IPS DF 6.9 (cell line): ENCODE measurements around the gene ANK3.
A peak's percentile ranks its signal among the peaks of the same experiment; 100 is the strongest.

Experiments
- DNase-seq: peaks from one replicate; pipeline ENCODE4 v3.0.0-alpha.2; 2013; ENCODE audit warnings: low read depth, low spot score
- H3K27ac ChIP-seq: one replicate; pipeline ENCODE4 v1.5.1; 2013; ENCODE audit warnings: low read length, control low read depth
- H3K27me3 ChIP-seq: 2 replicates; pipeline ENCODE4 v1.6.1; 2013; ENCODE audit warnings: mild to moderate bottlenecking, low read length; ENCODE audit not compliant: control insufficient read depth, insufficient read depth
- H3K36me3 ChIP-seq: 2 replicates; pipeline ENCODE4 v1.6.1; 2013; ENCODE audit warnings: low read length; ENCODE audit not compliant: control insufficient read depth, insufficient read depth
- H3K4me1 ChIP-seq: 2 replicates; pipeline ENCODE4 v1.6.1; 2013; ENCODE audit warnings: low read length; ENCODE audit not compliant: control insufficient read depth, insufficient read depth
- H3K4me3 ChIP-seq: 2 replicates; pipeline ENCODE4 v1.5.1; 2013; ENCODE audit warnings: mild to moderate bottlenecking, low read length
- H3K9me3 ChIP-seq: 2 replicates; pipeline ENCODE4 v1.6.1; 2013; ENCODE audit warnings: low read length, inconsistent platforms; ENCODE audit not compliant: control insufficient read depth, insufficient read depth
- WGBS: extraction: QIAGEN DNeasy Blood & Tissue Kit; methylation state at CpG from one replicate; pipeline ENCODE4 v1.1.7; 2013; ENCODE audit warnings: mixed read lengths, missing lambda C conversion rate; ENCODE audit not compliant: insufficient read length, insufficient coverage; 5-methylcytosine and 5-hydroxymethylcytosine counted together

Gene ANK3

GRCh38 chr10:60135020-60135419 lies 254.7 kb downstream of the ANK3 start:
- Histone ChIP-seq H3K27ac (no peak overlapping the region), H3K27me3 (no peaks in the 10 kb centered on the region), H3K4me3 (no peak overlapping the region), H3K4me1 (peaks cover 1% of the 10 kb centered on the region; the same call in 1 of the 2 replicates), H3K36me3 (no peaks in the 10 kb centered on the region), H3K9me3 (no peaks in the 10 kb centered on the region)
- DNase-seq: no peak
- no CpG with 5 or more reads among the region's 3 CpGs for WGBS

- no peak overlapping the region for H3K4me3 ChIP-seq
- peaks cover 2% of the 10 kb centered on the region; the same call in 1 of the 2 replicates for H3K4me1 ChIP-seq
- H3K27me3 ChIP-seq: no peaks in the 10 kb centered on the region
- no peaks in the 10 kb centered on the region for H3K36me3 ChIP-seq
- WGBS: no CpG with 5 or more reads among the region's 1 CpG
- DNase-seq: no peak
- no peaks in the 10 kb centered on the region for H3K9me3 ChIP-seq
- no peak overlapping the region for H3K27ac ChIP-seq
Measured at GRCh38 chr10:60134548-60134947, 255.1 kb downstream of the ANK3 start.

DNA sequence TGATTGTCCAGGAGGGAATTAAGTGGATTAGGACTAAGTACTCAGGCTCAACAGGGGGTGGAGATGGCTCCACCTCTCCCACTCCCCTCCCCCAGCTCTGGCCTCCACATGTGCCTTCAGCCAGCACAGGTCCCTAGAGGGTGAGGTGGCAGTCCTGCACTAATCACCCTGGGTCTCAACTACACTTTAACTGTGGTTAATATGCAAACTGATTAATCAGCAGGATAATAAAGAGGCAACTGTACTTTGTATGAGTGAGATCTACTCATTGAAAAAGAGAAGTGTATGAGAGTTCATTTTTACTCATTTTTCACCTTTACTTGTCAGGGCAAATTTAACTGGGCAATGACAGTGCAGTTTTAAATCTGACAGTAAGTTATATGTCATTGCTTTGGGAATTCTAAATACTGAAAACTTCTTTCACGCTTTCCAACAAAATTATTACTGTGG lies 259.5 kb downstream of the ANK3 start:
- Histone ChIP-seq H3K27me3 (no peaks in the 10 kb centered on the region), H3K9me3 (no peaks in the 10 kb centered on the region), H3K27ac (no peak overlapping the region), H3K36me3 (no peaks in the 10 kb centered on the region), H3K4me3 (no peak overlapping the region), H3K4me1 (peaks cover 2% of the 10 kb centered on the region; the same call in 1 of the 2 replicates)
- WGBS: no CpG with 5 or more reads among the region's 1 CpG
- no peak for DNase-seq

- DNase-seq: no peak
- H3K27me3 ChIP-seq: no peaks in the 10 kb centered on the region
- H3K4me1 ChIP-seq: peaks cover 2% of the 10 kb centered on the region; the same call in 1 of the 2 replicates
- no peaks in the 10 kb centered on the region for H3K9me3 ChIP-seq
- H3K27ac ChIP-seq: no peak overlapping the region
- no peaks in the 10 kb centered on the region for H3K36me3 ChIP-seq
- no peak overlapping the region for H3K4me3 ChIP-seq
Measured at GRCh38 chr10:60125895-60126294, 263.8 kb downstream of the ANK3 start.

- Histone ChIP-seq H3K27me3 (no peaks in the 10 kb centered on the region), H3K27ac (no peak overlapping the region), H3K4me3 (no peak overlapping the region), H3K4me1 (no peaks in the 10 kb centered on the region), H3K9me3 (no peaks in the 10 kb centered on the region), H3K36me3 (no peaks in the 10 kb centered on the region)
- DNase-seq: no peak
- 100% methylated on average over 1 of the region's 5 CpGs for WGBS
Measured at GRCh38 chr10:60124536-60124935, 265.1 kb downstream of the ANK3 start.

DNA sequence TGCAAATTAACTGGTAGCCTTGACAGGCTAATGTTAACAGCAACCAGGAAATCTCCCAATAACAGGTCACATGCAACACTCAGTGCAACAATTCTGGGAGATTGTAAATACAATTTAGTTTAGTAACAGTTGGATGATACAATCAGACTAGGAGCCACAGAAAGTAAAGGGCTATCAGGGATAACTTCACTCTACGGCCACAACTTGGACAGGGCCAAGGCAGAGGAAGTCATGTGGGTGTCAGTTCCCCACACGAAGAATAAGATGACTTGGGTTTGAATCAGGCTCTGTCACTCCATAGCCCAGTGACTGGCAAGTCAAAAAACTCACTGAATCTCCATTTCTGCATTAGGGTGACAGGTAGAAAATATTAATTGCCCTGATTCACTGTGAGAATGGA lies 266.0 kb downstream of the ANK3 start:
- WGBS: no CpG with 5 or more reads among the region's 2 CpGs
- H3K27ac ChIP-seq: no peak overlapping the region

GRCh38 chr10:60123172-60123571 lies 266.5 kb downstream of the ANK3 start:
- DNase-seq: no peak
- H3K4me1 ChIP-seq: no peaks in the 10 kb centered on the region
- WGBS: no CpG with 5 or more reads among the region's 3 CpGs
- no peaks in the 10 kb centered on the region for H3K27me3 ChIP-seq
- no peaks in the 10 kb centered on the region for H3K36me3 ChIP-seq
- no peak overlapping the region for H3K27ac ChIP-seq
- no peaks in the 10 kb centered on the region for H3K9me3 ChIP-seq
- no peak overlapping the region for H3K4me3 ChIP-seq

More for the DNA sequence above, 266.0 kb downstream of the ANK3 start:
- Histone ChIP-seq H3K4me3 (no peak overlapping the region), H3K4me1 (no peaks in the 10 kb centered on the region), H3K36me3 (no peaks in the 10 kb centered on the region), H3K9me3 (no peaks in the 10 kb centered on the region), H3K27me3 (no peaks in the 10 kb centered on the region)
- no peak for DNase-seq

DNA sequence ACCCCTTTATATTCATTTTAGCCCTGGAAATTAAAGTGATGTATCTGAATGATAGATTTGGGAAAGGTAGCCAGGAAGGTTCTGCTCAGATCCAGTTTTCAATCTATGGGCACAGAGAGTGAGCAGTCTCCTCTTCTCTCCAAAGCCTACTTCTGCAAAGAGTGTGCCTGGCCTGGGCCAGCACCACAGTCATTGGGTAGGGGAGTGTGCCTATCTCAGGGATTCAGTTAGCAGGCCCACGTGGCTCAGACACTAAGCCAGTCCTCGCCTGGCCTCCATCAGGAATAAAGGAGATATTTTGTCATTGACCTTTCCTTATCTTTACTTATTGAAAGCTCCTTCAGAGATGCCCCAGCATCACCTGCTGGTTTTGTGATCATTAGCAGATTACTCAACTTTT lies 267.5 kb downstream of the ANK3 start:
- no peaks in the 10 kb centered on the region for H3K4me1 ChIP-seq
- no peaks in the 10 kb centered on the region for H3K9me3 ChIP-seq
- no peak overlapping the region for H3K4me3 ChIP-seq
- no peak overlapping the region for H3K27ac ChIP-seq
- DNase-seq: no peak
- no peaks in the 10 kb centered on the region for H3K27me3 ChIP-seq
- no peaks in the 10 kb centered on the region for H3K36me3 ChIP-seq
- WGBS: no CpG with 5 or more reads among the region's 2 CpGs

DNA sequence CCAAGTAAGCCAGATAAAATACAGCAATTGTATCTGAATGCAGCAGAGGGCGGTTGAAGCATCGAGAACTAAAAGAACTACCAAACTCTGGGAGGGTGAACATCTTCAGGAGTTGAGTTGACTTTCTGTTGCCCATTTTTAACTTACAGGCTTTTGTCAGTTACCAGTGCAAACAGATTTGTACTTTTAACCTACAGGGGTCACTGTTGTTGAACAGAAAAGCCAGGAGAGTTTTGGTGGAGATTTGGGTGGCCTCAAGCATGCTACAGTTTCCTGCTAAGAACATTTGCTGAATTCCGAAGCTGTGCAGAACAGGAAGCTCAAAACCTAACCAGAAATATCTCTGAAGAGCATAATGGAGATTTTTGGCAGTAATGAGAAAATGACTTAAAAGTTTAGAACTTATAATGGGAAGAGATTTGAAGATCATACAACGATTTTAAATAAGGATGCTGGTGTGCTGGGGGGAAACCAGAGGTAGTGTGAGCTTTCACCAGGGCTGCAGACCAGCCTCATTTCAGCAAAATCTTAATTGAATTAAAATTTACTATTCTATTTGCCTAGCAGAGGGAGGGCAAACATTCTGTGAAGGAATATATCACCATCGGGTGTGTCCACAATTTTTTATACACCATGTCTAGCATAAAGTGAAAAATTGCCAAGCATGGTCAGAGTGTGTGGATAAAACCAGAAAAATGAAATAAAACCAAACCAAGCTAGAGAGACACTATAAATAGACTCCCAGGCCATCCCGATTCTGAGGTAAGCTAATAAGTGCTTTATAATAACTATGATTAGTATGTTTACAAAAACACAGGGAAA lies 274.7 kb downstream of the ANK3 start:
- no peaks in the 10 kb centered on the region for H3K9me3 ChIP-seq
- no peaks in the 10 kb centered on the region for H3K36me3 ChIP-seq
- peak; percentile 37 for DNase-seq
- H3K4me1 ChIP-seq: no peaks in the 10 kb centered on the region
- no peak overlapping the region for H3K4me3 ChIP-seq
- WGBS: no CpG with 5 or more reads among the region's 6 CpGs
- no peak overlapping the region for H3K27ac ChIP-seq
- no peaks in the 10 kb centered on the region for H3K27me3 ChIP-seq

DNA sequence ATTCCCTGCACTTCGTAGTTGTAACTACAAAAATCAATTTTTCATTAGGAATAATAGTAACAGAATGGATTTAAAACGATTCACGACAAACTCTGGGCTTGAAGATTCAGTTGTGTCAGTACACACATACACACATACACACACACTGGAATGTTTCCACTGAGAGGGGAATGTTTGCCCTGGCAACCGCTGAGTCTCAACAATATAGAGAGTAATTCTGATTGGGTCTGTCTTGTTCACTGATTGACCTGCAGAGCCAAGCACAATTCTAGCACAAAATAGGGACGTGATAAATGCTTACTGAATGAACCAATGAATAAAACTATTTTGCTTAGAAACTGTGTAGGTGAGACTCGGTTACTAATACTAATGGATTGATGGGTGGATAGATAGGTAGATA lies 278.9 kb downstream of the ANK3 start:
- no peak for DNase-seq
- H3K4me3 ChIP-seq: no peak overlapping the region
- no peaks in the 10 kb centered on the region for H3K36me3 ChIP-seq
- no peaks in the 10 kb centered on the region for H3K4me1 ChIP-seq
- H3K27me3 ChIP-seq: no peaks in the 10 kb centered on the region
- H3K27ac ChIP-seq: no peak overlapping the region
- WGBS: no CpG with 5 or more reads among the region's 6 CpGs
- no peaks in the 10 kb centered on the region for H3K9me3 ChIP-seq
